T-helper 9 cell (primary cell): Measurements from ENCODE around the gene RGSL1.

Experiments
- DNase-seq: peaks from one replicate; pipeline ENCODE4 v3.0.0-alpha.2; 2020

Gene RGSL1

DNA sequence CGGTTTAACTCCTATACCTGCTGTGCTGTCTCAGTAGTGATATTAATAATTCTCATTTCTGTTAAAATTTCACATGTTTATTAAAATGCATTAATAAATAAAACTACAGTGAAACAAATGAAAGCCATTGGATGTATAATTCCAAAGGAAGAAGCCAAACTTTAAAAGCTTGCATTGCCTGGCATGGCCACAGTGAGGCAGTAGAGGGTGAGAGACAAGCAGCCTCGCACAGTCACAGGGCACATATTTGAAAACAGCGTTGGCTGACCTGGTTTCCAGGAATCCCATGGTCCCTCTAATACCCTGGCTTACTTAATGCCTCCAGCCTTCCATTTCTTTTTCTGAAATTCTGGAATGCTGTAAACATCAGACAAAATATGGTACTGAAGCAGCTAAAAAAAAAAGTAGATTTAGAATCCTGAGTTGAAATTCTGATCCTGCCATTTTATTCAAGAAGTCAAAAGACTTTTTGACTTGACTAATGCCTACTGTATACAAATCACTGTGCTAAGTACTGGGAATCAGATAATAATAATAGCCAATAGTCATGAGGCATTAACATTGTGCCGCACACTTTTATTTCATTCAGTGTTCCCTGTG is 145.8 kb downstream of the RGSL1 start:
- peak; percentile 65 for DNase-seq

DNA sequence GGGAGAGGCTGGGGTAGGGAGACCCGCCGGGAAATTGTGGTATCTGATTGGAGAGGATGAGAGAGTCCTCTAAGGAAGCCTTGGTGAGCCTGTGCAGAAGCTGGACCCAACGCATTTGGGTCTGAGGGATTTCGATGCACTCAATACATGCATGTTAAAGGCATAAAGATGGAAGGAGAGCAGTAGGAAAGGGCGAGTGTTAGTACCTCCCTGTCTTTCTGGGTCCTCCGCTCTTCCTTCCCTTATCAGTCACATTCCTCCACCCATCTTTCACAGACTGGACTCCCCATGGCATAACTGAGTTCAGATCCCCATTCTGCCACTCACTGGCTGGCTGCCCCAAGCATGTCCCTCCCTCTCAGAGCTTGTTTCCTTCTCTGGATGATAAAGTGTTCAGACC is 147.0 kb downstream of the RGSL1 start:
- no peak for DNase-seq

DNA sequence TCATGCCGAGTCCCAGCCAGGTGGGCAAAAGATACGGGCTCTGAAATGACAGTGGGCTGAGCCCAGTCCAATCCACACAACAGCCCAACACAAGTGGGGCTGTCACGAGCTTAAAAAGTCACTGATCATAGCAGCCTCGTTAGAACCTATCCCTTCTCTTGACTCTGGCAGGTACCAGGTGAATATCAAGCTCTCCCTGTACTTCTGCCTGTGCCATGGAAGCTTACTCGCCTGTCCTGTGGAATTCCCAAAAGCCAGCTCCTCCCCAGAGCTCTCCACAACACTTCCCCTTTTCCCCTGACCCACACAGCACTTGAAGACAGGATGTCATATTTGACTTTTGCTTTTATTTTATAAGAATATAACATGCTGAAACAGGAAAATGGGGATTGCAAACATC is 148.3 kb downstream of the RGSL1 start:
- DNase-seq, result no peak

DNA sequence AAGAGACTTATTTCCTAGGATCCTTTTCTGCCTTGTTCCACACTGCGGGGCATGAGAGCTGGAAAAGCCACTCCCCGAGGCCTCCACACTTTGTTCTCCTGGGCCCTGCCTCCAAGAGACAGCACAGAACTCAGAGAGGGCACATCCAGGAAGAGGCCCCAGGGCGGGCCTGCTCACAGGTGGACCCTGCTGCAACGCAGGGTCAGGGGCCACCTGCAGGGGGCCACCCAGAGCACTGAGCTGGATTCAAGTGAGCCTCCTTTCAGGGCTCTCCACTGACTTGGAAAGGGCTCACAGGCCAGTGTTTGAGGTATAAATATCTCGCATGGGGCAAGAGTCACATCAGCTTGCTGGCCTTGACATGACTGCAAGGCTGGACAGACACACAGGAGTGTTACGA is 149.4 kb downstream of the RGSL1 start:
- DNase-seq, result no peak

DNA sequence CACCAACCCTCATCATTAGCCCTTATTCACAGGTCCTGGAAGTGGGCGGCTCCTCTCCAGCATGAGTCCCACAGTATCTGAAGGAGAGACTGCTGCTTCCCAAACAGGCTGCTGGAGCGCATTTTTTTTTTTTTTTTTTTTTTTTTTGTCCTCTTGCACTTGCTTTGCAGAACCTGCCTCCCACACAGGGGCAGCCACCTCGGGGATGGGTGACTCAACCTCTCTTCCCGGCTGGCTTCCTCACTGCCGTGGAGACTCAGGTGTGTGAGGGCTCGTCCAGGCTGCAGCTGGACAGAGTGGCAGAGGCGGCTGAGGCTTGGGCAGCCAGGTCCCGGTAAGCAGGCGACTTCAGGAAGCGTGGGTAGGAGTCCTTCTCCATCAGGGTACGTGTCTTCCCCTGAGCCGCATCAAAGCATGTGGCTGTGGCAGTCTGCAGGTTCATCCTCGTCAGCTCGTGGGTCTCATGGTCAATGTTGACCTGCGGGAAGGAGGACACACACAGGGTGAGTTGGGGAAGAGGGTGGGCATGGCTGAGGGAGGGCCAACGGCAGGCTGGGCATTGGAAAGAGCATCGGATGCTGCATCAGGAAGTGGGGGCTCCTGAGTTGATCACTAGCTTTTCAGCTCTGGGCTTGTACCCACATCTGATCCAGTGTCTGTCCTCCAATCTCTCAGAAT is 150.2 kb downstream of the RGSL1 start:
- DNase-seq, result no peak

DNA sequence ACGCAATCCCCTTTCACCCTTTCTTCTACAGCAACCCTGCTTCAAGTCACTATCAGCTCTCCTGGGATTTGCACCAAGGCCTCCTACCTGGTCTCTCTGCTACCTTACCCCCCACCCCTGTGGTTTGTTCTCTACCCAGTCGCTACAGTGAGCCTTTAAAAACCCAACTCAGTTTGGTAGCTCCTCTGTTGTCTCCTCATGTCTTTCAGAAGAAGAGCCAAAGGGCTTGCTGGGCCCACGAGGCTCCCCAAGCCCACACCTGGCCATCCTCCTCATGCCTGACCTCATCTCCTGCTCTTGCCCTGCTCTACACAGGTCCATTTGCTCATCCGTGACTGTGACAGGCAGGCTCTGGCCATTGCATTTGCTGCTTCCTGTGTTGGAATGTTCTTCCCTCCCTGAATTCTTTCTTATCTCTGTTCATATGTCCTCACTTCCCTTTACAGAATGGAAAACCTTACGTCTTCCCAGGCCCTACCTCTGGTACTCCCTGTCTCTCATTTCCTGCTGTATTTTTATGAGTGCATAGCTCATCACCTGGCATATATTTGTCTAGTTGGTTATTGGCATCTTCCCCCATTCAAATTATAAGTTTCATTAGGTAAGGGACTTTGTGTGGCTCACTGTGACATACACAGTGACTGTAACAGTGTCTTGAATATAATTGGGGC is 150.9 kb downstream of the RGSL1 start:
- no peak for DNase-seq

DNA sequence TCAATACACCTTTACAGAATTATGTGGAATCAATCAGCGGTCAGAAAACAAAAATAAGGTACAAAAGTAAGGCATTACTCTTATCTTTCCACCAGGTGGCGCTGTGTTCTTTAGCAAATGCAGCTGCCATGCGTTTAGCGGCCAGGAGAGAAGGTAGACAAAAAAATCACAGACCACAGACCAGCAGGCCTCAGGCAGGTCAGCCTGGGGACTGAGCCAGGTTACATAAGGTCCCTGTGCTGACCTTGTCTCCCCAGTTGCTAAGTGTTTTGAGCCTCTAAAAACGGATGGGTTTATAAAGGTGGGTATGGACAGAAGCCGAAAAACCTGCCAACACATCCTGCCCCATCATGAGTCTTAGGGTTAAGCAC is 151.5 kb downstream of the RGSL1 start:
- peak; percentile 59 for DNase-seq

DNA sequence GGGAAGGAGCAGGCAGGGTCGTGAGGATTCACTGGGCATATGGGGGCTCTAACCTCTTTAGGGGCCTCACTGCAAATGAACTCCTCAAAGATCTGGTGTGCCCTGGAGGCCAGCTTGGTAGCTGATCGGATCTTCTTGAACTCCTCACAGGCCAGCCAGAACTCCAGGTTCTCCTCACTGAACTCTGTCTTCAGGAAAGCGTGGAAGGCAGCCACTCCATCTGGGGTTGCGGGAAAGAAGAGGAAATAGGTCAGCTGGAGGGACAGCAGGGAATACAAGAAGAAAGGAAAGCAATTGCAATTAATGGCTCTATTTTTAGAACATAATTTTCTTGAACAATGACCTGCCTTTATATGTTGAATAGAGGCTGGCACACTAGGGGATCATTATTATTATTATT is 152.0 kb downstream of the RGSL1 start:
- no peak for DNase-seq

DNA sequence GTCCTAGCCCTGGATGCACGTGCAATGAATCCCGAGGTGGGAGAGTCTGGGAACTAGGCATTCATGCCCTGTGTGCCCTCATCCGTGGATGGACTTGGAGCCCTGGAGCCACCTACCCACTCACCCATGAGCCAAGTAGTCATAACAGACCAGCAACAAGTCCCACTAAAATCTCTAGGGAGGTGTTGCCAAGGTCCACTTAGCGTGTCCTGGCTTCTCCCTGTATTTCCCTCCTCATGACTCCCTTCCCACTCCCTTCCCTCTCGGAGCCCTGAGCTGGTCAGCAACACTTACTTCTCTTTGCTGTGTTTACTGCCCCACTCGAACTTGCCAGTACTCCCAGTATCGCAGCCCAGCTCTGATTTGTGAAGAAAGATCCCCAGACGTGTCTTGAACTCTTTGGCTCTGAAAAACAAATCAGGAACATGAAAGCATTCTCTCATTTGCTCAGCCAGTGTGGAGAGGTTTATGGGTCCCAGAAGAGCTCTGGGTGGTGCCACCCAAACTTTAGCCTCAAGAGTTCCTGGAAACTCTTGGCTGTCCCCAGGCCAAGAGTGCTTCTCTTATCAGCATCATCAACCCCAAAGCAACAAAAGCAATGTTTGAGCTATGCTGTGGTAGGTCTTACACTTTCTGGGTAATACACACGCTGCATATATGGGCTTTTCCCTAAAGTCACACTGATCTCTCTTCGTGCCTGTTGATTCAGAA is 153.1 kb downstream of the RGSL1 start:
- DNase-seq, result no peak

DNA sequence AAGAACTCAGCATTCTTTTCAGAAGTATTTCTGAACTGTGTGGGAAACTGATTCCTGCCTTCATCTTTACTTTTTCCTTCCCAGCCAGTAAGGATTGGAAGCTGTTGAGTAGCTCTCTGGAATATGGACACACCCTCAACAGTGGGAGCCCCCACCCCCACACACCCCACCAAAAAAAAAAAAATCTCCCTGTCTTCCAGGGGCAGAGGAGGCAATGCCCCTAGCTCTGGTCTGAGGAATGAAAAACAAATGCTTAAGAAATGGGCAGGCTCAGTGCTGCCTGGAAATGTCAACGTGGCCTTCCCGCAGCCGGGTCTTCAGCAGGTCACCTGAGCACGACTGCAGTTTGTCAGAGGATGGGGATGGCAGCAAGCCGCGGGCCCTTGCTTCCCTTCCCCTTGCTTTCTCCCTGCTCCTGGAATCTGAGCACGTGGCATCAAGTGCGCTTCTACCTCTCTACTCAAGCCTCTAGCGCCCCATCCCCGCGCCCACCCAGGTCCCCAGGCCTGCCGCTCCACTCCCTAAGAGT is 153.8 kb downstream of the RGSL1 start:
- DNase-seq, result no peak

DNA sequence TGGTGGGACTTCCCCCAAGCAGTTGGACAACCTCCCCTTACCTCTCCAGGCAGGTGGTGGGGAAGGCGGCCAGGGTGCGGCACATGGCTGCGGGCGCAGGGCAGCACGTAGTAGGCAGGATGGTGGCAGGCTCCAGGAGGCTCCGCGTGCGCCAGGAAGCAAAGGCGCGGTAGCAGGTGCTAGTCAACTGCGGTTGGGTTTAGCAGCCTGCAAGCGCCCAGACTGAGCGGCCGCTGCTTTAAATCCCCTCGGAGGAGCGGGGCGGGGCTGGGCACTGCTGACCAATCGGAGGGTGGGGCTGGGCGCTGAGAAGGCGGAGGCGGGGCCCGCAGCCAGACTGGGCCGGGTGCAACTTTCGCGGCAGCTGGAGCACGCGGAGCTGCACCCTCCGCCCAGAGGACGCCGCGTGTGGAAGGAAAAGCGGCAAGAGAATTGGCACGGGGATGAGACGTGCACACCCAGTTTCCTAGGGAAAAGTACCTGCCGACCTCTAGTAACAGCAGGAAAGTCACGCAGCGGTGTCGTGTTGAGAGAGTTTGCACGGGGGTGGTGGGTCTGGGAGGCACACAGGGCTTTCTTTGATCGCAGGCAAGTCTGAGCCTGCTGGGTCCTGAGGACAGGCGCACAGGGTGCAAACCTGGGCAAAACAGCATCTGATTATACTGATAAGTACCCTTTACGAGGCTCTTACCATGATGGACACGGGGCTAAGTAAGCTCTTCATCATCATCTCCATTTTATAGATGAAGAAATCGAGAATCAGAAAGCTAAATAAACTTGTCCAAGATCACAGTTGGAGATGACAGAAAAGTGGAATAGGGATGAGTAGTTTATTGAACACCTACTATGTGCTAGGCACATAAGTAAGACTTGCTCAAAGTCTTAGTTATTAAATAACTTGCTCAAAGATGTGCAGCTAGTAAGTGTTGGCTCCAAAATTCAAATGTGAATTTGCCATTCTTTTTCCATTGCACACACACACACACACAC is 154.5 kb downstream of the RGSL1 start, which contains the start of gene RGS16:
Gene RGS16 (minus strand): TSS at position 215 of the 990 bp plus-strand sequence. CDS start 130 bp downstream, at position 85.
- peak; percentile 82 for DNase-seq

DNA sequence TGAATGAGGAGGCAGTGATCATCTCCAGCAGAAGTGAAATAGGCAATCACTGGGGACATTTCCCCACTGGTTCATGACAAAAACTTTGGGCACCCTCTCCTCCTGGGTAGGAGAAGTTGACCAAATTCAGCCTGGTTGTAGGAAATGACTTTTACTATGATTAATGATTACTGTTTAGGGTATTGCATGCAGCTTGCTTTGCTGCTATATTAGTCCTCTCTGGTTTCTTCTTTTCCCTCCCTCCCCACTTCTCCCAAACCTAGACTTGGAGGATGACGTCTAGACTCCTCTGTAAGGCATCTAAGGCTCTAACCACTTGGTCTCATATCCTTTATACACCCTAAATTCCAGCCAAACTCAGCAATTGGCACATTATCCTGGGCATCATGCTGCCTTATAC is 157.6 kb downstream of the RGSL1 start:
- no peak for DNase-seq

DNA sequence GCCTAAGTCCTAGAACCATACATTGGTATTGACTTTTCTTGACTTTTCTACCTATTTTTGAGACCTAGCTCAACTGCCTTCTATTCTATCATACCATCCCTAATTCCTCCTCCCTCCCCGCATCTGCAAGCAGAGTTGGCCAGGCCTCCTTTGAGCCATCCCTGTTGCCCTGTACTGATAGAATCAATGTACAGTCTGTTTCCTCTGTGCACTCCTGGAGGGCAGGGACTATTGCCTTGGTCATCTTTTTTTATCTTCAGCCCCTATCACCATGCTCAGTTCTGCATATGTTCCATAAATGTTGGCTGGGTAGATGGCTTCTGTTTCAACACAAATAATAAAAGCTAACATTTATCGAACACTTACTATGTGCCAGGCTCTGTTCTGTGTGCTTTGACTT is 158.3 kb downstream of the RGSL1 start:
- no peak for DNase-seq

DNA sequence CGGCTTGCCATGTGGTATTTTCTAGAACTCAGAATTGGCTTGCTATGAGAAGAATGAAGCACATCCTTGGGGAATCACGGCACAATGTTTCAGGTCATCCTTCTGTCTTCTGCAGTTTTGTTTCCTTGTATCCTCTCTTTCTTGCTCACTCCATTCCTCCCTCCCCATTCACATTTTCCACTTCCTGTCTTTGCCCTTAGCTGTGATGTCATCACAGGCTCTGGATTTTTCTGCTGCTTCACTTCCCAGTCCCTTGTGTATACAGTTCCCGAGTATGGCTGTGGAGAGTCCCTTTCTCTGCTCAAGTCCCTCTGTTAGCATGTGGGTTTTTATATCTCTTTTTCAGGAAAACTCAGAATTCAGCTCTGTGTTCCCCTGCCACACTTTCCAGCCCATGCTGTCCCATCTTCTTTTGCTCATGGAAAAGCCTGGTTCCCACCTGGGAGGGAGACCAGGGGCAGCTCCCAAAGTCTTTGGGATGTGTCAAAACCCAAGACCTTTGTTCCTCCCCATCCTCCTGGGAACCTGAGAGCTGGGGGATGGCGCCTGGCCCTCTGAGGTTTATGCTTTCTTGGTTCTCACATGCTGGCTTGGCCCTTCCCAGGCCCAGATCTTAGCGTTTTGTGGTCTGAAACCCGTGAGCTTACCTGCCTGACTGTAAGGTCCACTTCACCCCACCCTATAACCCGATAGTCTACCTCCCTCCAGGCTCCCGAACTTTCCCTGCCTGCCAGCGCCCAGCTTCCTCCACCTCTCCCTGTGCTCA is 159.1 kb downstream of the RGSL1 start:
- DNase-seq, result no peak
